Brain pericyte (primary cell): ENCODE results near the gene SPIB.
"Not testable (repeated sequence)": the region's sequence is repeated elsewhere in the genome, so short reads cannot be mapped to it uniquely, and the experiment has no call there.

Experiments
- DNase-seq: peaks from one replicate; pipeline ENCODE4 v3.0.0-alpha.2; 2012; ENCODE audit warnings: low read depth, low spot score

Gene SPIB

DNA sequence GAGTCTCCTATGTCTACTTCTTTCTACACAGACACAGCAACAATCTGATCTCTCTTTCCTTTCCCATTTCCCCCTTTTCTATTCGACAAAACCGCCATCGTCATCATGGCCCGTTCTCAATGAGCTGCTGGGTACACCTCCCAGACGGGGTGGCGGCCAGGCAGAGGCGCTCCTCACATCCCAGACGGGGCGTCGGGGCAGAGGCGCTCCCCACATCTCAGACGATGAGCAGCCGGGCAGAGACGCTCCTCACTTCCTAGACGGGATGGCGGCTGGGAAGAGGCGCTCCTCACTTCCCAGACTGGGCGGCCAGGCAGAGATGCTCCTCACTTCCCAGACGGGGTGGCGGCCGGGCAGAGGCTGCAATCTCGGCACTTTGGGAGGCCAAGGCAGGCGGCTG lies 27.8 kb upstream of the SPIB start:
- not testable (repeated sequence) for DNase-seq

DNA sequence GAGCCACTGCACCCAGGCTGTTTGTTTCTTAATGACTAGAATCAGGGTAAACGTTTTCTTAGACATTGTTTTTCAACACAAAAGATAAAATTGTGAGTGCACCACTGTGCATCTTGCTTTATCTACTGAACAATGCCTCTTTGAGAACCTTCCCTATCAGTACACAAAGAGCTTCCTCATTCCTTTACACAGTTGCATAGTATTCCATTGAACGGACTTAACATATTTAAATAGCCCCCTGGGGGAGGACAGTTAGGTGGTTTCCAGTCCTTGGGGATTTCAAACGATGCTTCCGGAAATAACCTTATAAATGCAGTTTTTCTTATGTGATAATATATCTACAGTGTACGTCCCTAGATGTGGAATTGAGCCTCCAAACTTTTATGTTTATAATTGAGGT lies 26.0 kb upstream of the SPIB start:
- DNase-seq, result no peak

DNA sequence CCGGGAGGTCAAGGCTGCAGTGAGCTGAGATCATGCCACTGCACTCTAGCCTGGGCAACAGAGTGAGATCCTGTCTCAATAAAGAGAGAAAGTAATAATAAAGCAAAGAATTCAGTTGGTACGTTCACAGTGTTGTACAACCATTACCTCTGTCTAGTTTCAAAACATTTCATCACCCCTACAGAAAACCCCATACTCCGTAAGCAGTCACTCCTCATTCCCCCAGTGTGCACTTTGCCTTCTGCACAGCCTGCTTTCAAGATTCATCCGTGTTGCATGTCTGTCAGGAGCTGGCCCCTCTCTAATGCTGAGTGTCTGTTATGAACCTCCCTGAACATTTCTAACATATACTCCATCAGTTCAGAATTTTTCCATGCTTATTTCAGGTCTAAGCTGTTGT lies 25.1 kb upstream of the SPIB start:
- DNase-seq, result no peak

DNA sequence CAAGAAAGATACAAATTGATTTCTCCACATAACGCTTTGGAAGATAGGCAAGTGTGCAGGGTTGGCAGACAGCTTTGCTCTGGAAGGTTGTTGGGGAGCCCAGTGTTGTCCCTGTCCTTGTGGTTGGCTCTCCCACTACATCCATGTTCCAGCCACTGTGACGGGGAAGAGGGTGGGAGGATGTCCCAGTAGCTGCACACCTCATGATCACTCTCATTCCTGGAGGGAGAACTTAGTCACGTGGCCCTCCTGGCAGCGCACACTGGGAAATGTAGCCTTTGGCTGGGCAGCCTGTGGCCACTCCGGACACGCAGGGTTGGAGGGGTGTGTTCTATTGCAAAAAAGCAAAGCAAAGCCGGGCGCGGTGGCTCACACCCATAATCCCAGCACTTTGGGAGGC lies 24.7 kb upstream of the SPIB start:
- no peak for DNase-seq

DNA sequence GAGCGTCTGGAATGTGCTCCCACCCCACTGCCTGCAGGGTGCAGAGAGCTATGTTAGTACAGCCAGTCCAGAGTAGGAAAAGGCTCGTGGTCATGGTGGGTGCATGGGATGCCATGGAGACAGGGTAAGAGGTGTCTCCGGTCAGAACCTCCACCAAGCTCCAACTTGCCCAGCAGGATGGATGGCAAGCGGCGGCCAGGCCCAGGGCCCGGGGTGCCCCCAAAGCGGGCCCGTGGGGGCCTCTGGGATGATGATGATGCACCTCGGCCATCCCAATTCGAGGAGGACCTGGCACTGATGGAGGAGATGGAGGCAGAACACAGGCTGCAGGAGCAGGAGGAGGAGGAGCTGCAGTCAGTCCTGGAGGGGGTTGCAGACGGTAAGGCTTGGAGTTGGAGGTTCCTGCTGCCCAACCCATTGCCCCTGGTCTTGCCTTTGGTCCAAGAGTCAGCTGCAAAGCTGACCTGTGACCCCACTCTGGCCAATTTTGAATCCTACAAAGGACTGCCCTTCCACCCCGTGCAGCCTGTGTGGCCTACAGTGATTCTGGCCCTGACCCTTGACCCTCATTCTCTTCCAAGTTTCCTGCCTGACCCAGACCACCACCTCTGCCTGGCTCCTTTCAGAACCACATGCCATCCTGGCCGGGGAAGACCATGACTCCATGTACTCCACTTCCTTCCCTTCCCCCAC lies 19.9 kb upstream of the SPIB start:
- no peak for DNase-seq

DNA sequence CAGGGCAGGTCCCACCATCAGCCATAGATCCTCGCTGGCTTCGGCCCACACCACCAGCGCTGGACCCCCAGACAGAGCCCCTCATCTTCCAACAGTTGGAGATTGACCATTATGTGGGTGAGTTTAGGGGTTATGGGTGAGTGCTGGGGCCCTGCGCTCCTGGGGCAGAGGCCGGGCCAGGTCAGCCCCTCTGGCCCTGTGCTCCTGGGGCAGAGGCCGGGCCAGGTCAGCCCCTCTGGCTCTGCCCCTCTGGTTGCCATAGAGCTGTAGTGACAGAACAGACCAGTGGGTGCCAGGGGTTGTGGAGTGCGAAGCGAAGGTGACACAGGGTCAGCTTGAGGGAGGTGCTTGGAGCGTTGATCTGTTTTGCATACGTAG lies 19.4 kb upstream of the SPIB start:
- DNase-seq, result no peak

DNA sequence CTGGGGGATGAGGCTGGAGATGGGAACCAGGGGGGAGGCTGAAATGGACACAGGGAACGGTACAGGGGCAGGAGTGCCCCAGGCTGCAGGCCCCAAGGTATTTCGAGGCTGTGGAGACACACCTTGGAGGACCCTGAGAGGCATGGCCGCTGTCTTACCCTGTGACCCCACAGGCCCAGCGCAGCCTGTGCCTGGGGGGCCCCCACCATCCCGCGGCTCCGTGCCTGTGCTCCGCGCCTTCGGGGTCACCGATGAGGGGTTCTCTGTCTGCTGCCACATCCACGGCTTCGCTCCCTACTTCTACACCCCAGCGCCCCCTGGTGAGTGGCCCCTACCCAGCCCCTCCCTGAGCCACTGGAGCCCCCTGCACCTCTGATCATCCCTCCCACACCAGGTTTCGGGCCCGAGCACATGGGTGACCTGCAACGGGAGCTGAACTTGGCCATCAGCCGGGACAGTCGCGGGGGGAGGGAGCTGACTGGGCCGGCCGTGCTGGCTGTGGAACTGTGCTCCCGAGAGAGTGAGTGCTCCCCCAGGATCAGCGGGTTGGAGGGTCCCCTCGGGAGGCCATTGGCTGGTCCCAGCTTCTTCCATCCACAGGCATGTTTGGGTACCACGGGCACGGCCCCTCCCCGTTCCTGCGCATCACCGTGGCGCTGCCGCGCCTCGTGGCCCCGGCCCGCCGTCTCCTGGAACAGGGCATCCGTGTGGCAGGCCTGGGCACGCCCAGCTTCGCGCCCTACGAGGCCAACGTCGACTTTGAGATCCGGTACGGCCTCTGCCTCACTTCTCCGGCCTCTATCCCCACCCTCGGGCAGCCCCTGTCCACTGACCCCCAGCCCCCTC lies 16.9 kb upstream of the SPIB start:
- no peak for DNase-seq

DNA sequence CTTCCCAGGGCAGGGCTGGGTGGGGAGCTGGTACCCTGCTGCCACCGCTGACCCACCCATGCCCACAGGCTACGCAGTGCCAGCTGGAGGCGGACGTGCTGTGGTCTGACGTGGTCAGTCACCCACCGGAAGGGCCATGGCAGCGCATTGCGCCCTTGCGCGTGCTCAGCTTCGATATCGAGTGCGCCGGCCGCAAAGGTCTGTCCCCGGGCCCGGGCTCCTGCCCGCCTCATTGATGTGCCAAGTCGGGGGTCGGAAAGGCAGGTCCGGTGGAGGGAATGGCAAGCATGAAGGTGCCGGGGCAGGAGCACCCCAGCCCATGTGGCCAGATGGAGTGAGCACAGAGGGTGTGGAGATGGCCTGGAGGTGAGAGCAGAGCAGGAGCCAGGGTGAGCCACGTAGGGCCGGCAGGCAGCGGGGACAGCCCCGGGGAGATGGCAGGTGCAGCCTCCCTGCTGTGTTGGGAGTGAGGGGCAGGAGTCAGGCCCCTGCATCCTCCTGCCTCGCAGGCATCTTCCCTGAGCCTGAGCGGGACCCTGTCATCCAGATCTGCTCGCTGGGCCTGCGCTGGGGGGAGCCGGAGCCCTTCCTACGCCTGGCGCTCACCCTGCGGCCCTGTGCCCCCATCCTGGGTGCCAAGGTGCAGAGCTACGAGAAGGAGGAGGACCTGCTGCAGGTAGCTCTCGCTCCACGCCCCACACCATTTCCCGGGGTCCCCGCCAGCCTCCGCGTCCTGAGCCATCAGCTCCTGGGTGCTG lies 16.0 kb upstream of the SPIB start:
- no peak for DNase-seq

DNA sequence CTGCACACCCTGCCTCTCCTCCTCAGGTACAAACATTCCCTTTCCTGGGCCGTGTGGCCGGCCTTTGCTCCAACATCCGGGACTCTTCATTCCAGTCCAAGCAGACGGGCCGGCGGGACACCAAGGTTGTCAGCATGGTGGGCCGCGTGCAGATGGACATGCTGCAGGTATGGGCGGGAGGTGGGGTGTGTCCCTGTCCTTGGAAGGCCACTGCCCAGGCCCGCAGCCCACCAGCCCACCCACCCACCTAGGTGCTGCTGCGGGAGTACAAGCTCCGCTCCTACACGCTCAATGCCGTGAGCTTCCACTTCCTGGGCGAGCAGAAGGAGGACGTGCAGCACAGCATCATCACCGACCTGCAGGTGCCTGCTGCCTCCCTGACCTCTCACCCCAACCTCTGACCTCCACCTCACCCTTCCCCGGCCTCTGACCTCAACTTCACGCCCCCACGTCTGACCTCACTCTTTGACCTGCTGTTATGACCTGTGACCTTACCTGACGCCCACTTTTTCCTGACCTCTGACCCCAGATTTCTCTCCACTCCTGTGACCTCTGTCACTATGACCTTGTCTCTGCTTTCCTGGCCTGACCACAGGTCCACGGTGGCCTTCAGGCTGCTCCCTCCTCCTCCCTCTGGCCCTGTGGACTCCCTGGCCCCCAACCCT lies 12.4 kb upstream of the SPIB start:
- DNase-seq, result no peak

DNA sequence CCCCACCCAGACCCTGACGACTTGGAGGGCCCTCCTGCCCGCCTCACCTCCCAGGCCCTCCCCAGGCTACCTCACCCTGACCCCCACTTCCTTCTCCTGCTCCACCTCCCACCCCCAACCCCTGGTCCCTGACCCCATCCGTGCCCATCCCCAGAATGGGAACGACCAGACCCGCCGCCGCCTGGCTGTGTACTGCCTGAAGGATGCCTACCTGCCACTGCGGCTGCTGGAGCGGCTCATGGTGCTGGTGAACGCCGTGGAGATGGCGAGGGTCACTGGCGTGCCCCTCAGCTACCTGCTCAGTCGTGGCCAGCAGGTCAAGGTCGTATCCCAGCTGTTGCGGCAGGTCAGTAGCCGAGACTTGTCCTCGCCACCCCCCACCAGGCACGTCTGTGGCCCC lies 11.9 kb upstream of the SPIB start:
- no peak for DNase-seq

DNA sequence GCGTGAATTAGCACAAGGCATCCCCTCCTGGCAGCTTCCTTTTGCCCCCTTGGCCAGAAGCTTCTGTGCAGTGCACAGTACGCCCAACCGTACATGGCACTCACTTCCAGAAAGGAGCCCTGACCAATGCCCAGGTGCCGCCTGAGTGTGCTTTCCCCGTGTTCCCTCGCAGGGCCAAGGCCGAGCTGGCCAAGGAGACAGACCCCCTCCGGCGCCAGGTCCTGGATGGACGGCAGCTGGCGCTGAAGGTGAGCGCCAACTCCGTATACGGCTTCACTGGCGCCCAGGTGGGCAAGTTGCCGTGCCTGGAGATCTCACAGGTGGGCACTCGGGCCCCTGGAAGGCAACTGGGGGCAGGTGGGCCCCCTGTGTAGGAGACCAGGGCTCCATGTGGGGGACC lies 9.4 kb upstream of the SPIB start:
- DNase-seq, result no peak

DNA sequence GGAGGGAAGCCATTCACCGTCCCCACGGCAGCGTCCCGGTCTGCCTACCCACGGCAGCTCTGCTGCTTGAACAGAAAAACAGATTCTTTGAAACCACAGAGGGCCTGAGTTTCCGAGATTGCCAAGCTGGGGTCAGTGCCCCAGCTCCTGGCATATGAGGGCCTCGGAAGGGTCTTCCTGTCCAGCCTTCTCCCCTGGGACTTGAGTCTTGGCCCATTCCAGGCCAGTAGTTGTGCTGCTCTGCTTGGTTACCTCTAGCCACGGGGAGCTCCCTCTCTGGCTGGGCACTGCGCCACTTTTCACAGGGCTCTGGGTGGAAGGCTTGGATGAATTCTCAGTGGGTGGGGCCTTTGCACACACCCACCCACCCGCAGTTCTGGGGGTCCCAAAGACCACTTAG lies 8.6 kb upstream of the SPIB start:
- DNase-seq, result no peak

DNA sequence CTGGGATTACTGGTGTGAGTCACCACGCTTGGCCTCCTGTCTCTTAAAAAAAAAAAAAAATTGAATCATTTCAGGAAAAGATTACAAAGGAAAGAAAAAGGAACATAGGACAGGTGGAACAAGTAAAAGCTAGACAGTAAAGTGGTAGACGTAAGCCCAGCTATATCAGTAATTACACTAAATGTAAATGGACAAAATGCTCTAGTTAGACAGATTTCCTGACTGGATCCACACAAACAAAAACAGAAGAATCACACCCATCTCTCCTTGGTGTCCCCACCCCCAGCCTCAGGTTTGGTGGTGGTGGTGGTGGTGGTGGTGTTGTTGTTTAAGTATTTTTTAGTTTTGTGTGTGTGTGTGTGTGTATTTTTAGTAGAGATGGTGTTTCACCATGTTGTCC lies 6.3 kb upstream of the SPIB start:
- DNase-seq, result no peak

DNA sequence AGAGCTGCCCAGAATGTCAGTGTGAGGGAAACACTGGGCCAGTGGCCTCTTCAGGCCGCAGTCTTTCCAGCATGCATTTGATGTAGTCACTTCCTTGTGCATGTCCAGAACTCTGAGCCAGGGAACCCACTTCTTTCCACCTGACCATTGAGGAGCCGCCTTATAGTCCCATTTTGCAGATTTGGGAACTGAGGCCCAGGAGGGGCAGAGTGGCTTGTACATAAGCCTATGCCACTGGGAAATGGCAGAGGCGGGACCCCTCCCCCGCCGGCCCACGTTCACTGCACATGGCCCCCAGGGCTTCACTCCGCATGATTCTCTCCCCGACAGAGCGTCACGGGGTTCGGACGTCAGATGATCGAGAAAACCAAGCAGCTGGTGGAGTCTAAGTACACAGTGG lies 5.6 kb upstream of the SPIB start:
- DNase-seq, result no peak

DNA sequence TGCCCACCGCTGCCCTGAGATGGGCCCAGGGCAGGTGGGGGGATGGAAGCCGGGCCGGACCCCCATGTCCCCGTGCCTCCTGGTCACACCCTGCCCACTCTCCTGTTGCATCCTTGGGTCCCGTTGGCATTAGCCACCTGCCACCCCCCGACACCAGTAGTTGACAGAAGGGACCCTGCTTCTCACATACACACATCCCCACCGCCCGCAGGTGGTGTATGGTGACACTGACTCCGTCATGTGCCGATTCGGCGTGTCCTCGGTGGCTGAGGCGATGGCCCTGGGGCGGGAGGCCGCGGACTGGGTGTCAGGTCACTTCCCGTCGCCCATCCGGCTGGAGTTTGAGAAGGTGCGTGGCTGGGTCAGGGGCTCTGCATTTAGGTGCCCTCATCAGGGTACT lies 5.2 kb upstream of the SPIB start:
- DNase-seq, result no peak

DNA sequence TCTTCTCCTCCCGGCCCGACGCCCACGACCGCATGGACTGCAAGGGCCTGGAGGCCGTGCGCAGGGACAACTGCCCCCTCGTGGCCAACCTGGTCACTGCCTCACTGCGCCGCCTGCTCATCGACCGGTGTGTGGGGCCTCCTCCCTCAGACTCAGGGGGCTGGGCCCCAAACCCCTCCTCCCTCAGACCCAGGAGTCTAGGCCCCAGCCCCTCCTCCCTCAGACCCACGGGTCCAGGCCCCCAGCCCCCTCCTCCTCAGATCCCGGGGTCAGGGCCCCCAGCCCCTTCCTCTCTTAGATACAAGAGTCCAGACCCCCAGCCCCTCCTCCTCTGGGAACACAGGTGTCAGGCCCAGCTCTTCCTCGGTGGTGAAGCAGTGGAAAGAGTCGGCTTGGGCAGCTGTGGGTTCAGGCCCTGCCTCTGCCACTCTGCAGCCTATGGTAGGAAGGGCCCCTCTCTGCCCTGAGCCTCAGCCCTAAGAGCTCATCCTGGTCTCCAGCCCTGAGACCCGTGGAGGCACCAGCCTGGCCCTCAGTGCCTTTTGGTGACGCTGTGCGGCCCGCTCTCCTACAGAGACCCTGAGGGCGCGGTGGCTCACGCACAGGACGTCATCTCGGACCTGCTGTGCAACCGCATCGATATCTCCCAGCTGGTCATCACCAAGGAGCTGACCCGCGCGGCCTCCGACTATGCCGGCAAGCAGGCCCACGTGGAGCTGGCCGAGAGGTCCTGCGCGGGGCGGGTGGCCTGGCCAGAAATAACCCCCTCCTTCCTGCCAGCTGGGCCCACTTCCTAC lies 3.7 kb upstream of the SPIB start:
- DNase-seq, result no peak

DNA sequence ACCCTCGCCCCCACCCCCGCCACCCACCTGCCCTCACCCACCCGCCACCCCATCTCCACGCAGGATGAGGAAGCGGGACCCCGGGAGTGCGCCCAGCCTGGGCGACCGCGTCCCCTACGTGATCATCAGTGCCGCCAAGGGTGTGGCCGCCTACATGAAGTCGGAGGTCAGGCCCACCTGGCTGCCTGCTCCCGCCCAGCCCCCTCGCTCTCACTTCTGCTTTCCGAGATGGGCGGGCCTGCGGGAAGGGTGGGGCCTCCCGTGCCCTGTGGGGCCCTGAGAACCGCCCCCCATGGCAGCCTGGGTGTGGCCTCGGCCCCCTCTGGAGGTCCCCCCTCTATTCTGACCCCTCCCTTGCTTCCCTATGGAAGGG lies 3.1 kb upstream of the SPIB start:
- no peak for DNase-seq

DNA sequence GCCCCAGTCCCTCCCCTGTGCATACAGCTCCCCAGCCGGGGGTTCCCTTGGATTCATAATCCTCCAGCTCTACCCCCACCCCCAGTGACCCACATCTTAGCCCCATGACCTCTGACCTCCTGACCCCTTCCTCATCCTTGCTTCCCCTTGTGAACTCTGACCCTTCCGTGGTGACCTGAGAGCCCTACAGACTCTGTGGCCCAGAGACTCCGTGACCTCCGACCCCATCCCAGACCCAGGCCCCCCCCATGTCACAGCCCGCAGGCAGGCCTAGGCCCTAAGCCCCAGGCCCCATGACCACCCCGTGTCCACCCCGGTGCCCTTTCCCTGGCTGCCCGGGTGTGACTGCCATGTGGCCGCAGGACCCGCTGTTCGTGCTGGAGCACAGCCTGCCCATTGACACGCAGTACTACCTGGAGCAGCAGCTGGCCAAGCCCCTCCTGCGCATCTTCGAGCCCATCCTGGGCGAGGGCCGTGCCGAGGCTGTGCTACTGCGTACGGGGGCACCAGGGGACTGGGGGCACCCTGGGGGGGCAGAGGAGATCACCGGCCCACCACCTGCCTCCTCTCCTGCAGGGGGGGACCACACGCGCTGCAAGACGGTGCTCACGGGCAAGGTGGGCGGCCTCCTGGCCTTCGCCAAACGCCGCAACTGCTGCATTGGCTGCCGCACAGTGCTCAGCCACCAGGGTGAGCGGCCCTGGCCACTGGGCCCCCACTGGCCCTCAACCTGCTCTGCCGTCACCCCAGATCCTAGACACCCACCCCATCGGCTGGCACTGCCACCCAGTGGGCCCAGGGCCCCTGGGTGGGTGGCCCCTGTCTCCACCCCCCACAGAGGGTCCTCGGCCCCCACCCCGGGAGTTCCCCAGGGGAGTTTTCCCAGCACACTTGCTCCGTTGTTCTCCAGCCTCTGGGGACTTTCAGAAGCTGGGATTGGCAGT lies 2.4 kb upstream of the SPIB start:
- no peak for DNase-seq

DNA sequence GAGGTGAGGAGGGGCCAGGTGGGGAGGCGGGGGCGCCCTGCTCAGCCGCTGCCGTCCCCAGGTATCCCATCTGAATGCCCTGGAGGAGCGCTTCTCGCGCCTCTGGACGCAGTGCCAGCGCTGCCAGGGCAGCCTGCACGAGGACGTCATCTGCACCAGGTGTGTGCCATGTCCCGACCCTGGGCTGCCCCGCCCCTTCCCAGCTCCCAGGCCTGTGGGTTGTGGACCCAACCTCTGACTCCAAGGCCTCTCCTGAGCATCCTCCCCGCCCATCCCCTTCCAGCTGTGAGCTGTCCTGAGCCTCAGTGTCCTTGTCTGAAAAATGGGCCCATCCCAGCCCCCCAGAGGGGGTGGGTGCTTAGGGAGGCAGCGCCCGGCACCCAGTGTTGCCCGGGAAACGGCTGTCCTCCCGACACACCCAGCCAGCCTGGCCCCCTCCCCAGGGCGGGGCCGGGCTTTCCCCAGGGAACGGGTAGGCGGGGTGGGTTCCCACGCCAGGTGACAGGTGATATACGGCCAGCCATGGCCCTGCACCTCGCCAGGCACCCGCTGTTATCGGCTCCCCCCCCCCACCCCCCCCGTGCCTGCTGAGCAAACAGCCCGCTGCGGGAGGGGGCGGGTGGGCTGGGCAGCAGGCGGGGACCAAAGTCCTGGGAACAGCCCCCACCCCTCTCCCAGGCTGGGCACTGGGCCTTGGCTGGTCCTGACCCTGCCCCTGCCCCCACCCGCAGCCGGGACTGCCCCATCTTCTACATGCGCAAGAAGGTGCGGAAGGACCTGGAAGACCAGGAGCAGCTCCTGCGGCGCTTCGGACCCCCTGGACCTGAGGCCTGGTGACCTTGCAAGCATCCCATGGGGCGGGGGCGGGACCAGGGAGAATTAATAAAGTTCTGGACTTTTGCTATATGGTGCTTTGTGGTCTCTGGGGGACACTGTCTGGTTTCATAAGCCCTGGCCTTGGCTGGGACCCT lies 1.3 kb upstream of the SPIB start:
- no peak for DNase-seq
